PC-3 (cell line): Measurements from ENCODE around the gene IL1RAPL2. TPM values are rescaled to one million over a fixed set of nuclear protein-coding genes. Genes with fewer than 3 reads are reported as not detected.

Experiments used
- ATAC-seq: fragments of 200-7000 bp; cut with Tn5 transposase; 2 replicates; pipeline ENCODE4 v1.9.1; 2020; ENCODE audit warnings: mild to moderate bottlenecking, moderate library complexity
- BruUV-seq: library from RNA; stranded (reverse); fragments of 400-500 nt; replicated peaks from 2 replicates; lab custom pipeline; 2021; lab: Mats Ljungman, UMichigan
- CTCF ChIA-PET: fragments of 300-600 bp; sonication (Branson Sonifier 250); formaldehyde crosslinking; loops from one replicate; lab custom pipeline; 2022; ENCODE audit warnings: antibody characterized with exemption; lab: Charles Lee
- POLR2A ChIA-PET: fragments of 300-600 bp; sonication (Branson Sonifier 250); formaldehyde crosslinking; loops from one replicate; lab custom pipeline; 2022; ENCODE audit warnings: antibody characterized with exemption; ENCODE audit not compliant: unreplicated experiment; lab: Charles Lee
- DNase-seq: peaks from one replicate; pipeline ENCODE4 v3.0.0-alpha.2; 2015
- H2AFZ ChIP-seq: fragments of 300-600 bp; sonication (generic); 2 replicates; pipeline ENCODE4 v1.6.0; 2016; ENCODE audit warnings: antibody characterized with exemption, low read length
- H3F3A ChIP-seq: fragments of 300-600 bp; sonication (generic); one replicate; pipeline ENCODE4 v1.6.0; 2017; ENCODE audit warnings: antibody characterized with exemption, low read length, control low read depth, mild to moderate bottlenecking; ENCODE audit not compliant: unreplicated experiment
- H3K27ac ChIP-seq: fragments of 300-600 bp; sonication (generic); 2 replicates; pipeline ENCODE4 v1.5.1; 2016; ENCODE audit warnings: mild to moderate bottlenecking, low read length
- H3K27me3 ChIP-seq: fragments of 300-600 bp; sonication (generic); 2 replicates; pipeline ENCODE4 v1.6.1; 2016; ENCODE audit warnings: low read length, mixed read lengths
- H3K36me3 ChIP-seq: fragments of 300-600 bp; sonication (generic); 2 replicates; pipeline ENCODE4 v1.6.1; 2016; ENCODE audit warnings: low read depth, mixed run types, low read length, mixed read lengths
- H3K4me1 ChIP-seq: fragments of 300-600 bp; sonication (generic); 2 replicates; pipeline ENCODE4 v1.5.1; 2016; ENCODE audit warnings: low read length; ENCODE audit not compliant: insufficient read depth
- H3K4me2 ChIP-seq: fragments of 300-600 bp; sonication (generic); 2 replicates; pipeline ENCODE4 v1.6.0; 2016; ENCODE audit warnings: low read length
- H3K4me3 ChIP-seq: fragments of 300-600 bp; sonication (generic); 2 replicates; pipeline ENCODE4 v1.5.1; 2016; ENCODE audit warnings: mild to moderate bottlenecking, low read length, mixed read lengths
- H3K79me2 ChIP-seq: fragments of 300-600 bp; sonication (generic); 2 replicates; pipeline ENCODE4 v1.6.1; 2017; ENCODE audit warnings: low read length, mixed read lengths
- H3K9ac ChIP-seq: fragments of 300-600 bp; sonication (generic); 2 replicates; pipeline ENCODE4 v1.6.0; 2016; ENCODE audit warnings: mild to moderate bottlenecking, low read length
- H3K9me2 ChIP-seq: fragments of 300-600 bp; sonication (generic); replicated peaks from 2 replicates; pipeline ENCODE4 v1.6.1; 2016; ENCODE audit warnings: mixed run types, low read length, mixed read lengths
- H3K9me3 ChIP-seq: fragments of 300-600 bp; sonication (generic); 2 replicates; pipeline ENCODE4 v1.6.1; 2016; ENCODE audit warnings: low read length, mixed read lengths
- H4K20me1 ChIP-seq: fragments of 300-600 bp; sonication (generic); 2 replicates; pipeline ENCODE4 v1.6.1; 2016; ENCODE audit warnings: low read length, mixed read lengths
- EZH2 ChIP-seq: fragments of 300-600 bp; sonication (generic); IDR thresholded peaks from one replicate; pipeline ENCODE4 v1.6.1; 2017; ENCODE audit warnings: antibody characterized with exemption, mild to moderate bottlenecking, low read length; ENCODE audit not compliant: unreplicated experiment
- EZH2phosphoT487 ChIP-seq: fragments of 300-600 bp; sonication (generic); IDR thresholded peaks from 2 replicates; pipeline ENCODE4 v1.6.1; 2018; ENCODE audit warnings: mild to moderate bottlenecking, antibody characterized with exemption, low read length, borderline replicate concordance
- intact Hi-C: fragments of 100-400 bp; cut with micrococcal nuclease; formaldehyde crosslinking; loops from 2 replicates; pipeline ENCODE4 v1.9.0; 2023
- total RNA-seq: library from RNA; depleted of rRNA; stranded (reverse); fragments of >200 nt; gene quantifications from 2 replicates; pipeline ENCODE4 v1.2.3, GENCODE V29; 2014
- TF ChIP-seq, protein P1 (sequence below): fragments of 300-600 bp; sonication (generic); conservative IDR thresholded peaks from 2 replicates; pipeline ENCODE4 v1.5.1; 2017; ENCODE audit warnings: antibody characterized with exemption, low read depth, mild to moderate bottlenecking, low read length

Gene IL1RAPL2
- total RNA-seq, 1 experiment from 2014 or later: 0.62 TPM

DNA sequence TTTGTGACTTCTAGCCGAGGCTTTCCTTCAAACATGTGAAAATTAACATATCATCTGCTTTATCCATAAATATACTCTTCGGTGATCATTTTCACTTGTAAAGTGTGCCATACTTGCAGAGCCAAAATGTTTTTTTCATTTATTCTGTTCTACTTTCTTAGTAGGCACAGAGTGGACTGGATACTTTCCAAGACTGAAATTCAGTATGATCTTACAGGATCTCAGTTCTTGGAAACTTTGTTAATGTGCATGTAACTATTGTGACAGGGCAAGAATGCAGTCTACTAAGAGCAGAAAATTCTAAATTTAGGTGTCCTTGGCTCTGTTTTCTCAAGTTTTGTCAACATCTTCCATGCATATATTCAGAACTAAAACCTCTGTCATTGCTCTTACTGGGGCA, 369.6 kb downstream of the IL1RAPL2 start:
- Histone ChIP-seq H3K27ac (no peak overlapping the region), H3K79me2 (no peaks in the 10 kb centered on the region), H3K9ac (no peak overlapping the region), H3K4me1 (no peaks in the 10 kb centered on the region), H3K9me2 (no peaks in the 10 kb centered on the region), H2AFZ (no peak overlapping the region), H3F3A (no peaks in the 10 kb centered on the region), H3K4me3 (no peak overlapping the region), H3K36me3 (no peaks in the 10 kb centered on the region), H4K20me1 (no peaks in the 10 kb centered on the region), H3K27me3 (no peaks in the 10 kb centered on the region), H3K9me3 (no peaks in the 10 kb centered on the region), H3K4me2 (no peak overlapping the region)
- no peak for TF ChIP-seq EZH2
- no peak for DNase-seq
- CTCF ChIA-PET: no interaction called here
- intact Hi-C loops: no loop called here
- no peak for ATAC-seq
- POLR2A ChIA-PET: no interaction called here
- BruUV-seq: no TSS peak

DNA sequence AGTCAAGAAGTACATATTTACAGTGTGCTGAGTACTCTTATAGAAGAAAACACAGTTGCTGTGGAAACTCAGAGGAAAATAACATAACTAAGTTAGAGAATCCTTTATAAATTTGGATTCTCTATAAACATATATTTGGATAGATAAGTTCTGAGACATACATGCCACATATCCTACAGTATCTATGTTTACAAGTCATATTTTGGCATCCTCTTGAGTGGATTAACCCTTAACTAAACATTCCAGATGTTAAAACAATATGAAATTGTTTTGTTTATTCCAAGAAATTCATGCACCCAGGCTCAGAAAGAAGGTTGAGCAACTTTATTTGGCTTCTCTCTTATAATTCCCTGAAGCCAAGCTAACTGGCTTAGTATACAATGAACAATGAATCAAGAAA, 387.3 kb downstream of the IL1RAPL2 start:
- H4K20me1 ChIP-seq: no peaks in the 10 kb centered on the region
- no peak overlapping the region for H3K4me2 ChIP-seq
- H2AFZ ChIP-seq: no peak overlapping the region
- H3K4me3 ChIP-seq: no peak overlapping the region
- no peaks in the 10 kb centered on the region for H3K4me1 ChIP-seq
- H3F3A ChIP-seq: no peaks in the 10 kb centered on the region
- no peak overlapping the region for H3K9ac ChIP-seq
- H3K9me2 ChIP-seq: no peaks in the 10 kb centered on the region
- CTCF ChIA-PET: no interaction called here
- no peaks in the 10 kb centered on the region for H3K27me3 ChIP-seq
- ATAC-seq (no peak), DNase-seq (no peak)
- H3K9me3 ChIP-seq: no peaks in the 10 kb centered on the region
- intact Hi-C loops: no loop called here
- no peak overlapping the region for H3K27ac ChIP-seq
- no peaks in the 10 kb centered on the region for H3K36me3 ChIP-seq
- no TSS peak for BruUV-seq
- TF ChIP-seq, protein P1, sequence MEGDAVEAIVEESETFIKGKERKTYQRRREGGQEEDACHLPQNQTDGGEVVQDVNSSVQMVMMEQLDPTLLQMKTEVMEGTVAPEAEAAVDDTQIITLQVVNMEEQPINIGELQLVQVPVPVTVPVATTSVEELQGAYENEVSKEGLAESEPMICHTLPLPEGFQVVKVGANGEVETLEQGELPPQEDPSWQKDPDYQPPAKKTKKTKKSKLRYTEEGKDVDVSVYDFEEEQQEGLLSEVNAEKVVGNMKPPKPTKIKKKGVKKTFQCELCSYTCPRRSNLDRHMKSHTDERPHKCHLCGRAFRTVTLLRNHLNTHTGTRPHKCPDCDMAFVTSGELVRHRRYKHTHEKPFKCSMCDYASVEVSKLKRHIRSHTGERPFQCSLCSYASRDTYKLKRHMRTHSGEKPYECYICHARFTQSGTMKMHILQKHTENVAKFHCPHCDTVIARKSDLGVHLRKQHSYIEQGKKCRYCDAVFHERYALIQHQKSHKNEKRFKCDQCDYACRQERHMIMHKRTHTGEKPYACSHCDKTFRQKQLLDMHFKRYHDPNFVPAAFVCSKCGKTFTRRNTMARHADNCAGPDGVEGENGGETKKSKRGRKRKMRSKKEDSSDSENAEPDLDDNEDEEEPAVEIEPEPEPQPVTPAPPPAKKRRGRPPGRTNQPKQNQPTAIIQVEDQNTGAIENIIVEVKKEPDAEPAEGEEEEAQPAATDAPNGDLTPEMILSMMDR: no peak
- no peaks in the 10 kb centered on the region for H3K79me2 ChIP-seq
- POLR2A ChIA-PET: no interaction called here

DNA sequence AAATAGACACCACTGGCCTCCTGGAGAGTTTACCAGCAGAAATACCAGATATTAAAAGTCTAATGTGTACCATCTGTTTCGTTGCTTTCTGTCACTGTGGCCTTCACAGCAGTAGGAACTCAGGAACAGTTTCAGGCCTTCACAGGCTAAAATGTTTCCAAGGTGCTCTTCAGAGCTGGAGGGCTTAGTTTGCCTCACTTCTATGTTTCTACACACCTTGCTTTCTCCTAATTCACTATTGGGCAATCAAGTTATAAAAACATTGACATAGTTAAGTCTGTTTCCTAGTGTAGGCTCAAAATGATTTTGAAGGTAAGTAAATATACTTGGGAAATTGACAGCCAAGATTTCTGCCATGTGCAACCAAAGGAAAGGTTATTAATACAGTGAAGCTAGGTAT, 395.9 kb downstream of the IL1RAPL2 start:
- DNase-seq (no peak), ATAC-seq (no peak)
- Histone ChIP-seq H3K9ac (no peak overlapping the region), H3K79me2 (no peaks in the 10 kb centered on the region), H3F3A (no peaks in the 10 kb centered on the region), H3K27ac (no peak overlapping the region), H2AFZ (no peak overlapping the region), H3K36me3 (no peaks in the 10 kb centered on the region), H4K20me1 (no peaks in the 10 kb centered on the region), H3K9me2 (no peaks in the 10 kb centered on the region), H3K9me3 (no peaks in the 10 kb centered on the region), H3K27me3 (no peaks in the 10 kb centered on the region), H3K4me3 (no peak overlapping the region), H3K4me2 (no peak overlapping the region), H3K4me1 (no peaks in the 10 kb centered on the region)
- TF ChIP-seq EZH2phosphoT487 (no peak), EZH2 (no peak)
- TF ChIP-seq, protein P1: no peak
- ChIA-PET POLR2A (no interaction called here), CTCF (no interaction called here)
- no TSS peak for BruUV-seq
- intact Hi-C loops: no loop called here
